Activated CD4-positive, alpha-beta T cell treated with anti-CD3 and anti-CD28 coated beads, Interleukin-2, amount 10 ng/mL, durations not matched to agents 24 days and 14 days (primary cell): ENCODE data around the gene MARCHF9. TPM values are rescaled to one million over a fixed set of nuclear protein-coding genes. Genes with fewer than 3 reads are reported as not detected.

Experiments
- DNase-seq: peaks from one replicate; pipeline ENCODE4 v3.0.0; 2022
- H3K27ac Mint-ChIP-seq: one replicate; pipeline ENCODE4 v1.8.0; 2022; ENCODE audit warnings: mild to moderate bottlenecking, mixed read lengths
- H3K27me3 Mint-ChIP-seq: one replicate; pipeline ENCODE4 v1.8.0; 2022; ENCODE audit warnings: mixed read lengths
- H3K36me3 Mint-ChIP-seq: one replicate; pipeline ENCODE4 v1.8.0; 2022; ENCODE audit warnings: low read depth, mild to moderate bottlenecking, mixed read lengths
- H3K4me1 Mint-ChIP-seq: one replicate; pipeline ENCODE4 v1.8.0; 2021; ENCODE audit warnings: mixed read lengths
- H3K4me3 Mint-ChIP-seq: one replicate; pipeline ENCODE4 v1.8.0; 2022; ENCODE audit warnings: mild to moderate bottlenecking, moderate library complexity, mixed read lengths
- H3K9me3 Mint-ChIP-seq: one replicate; pipeline ENCODE4 v1.8.0; 2021; ENCODE audit warnings: mixed read lengths
- intact Hi-C: fragments of 100-400 bp; cut with micrococcal nuclease; formaldehyde crosslinking; loops from one replicate; pipeline ENCODE4 v1.15.1; 2023
- total RNA-seq: library from RNA; stranded (reverse); gene quantifications from 2 replicates; pipeline ENCODE4 v1.2.3, GENCODE V29; 2022

MARCHF9 gene
- total RNA-seq, 1 donor from 2014 or later = 21.6 TPM

- Mint-ChIP-seq H3K27me3 (no peaks in the 10 kb centered on the region), H3K4me3 (no peak overlapping the region), H3K4me1 (peaks cover 2% of the 10 kb centered on the region), H3K36me3 (peaks cover 7% of the 10 kb centered on the region), H3K27ac (no peak overlapping the region), H3K9me3 (no peaks in the 10 kb centered on the region)
- DNase-seq = no peak
- intact Hi-C loops = no loop called here
Measured at GRCh38 chr12:57808351-57808750, 53.4 kb downstream of the MARCHF9 start.

- Mint-ChIP-seq H3K27me3 (no peaks in the 10 kb centered on the region), H3K36me3 (peaks cover 3% of the 10 kb centered on the region), H3K4me3 (no peak overlapping the region), H3K9me3 (no peaks in the 10 kb centered on the region), H3K27ac (no peak overlapping the region), H3K4me1 (peaks cover 2% of the 10 kb centered on the region)
- intact Hi-C loops = no loop called here
- DNase-seq = no peak
Measured at GRCh38 chr12:57809425-57809824, 54.5 kb downstream of the MARCHF9 start.

Other genes starting within 250 kb of the MARCHF9 start
- gene DDIT3, start 234.6 kb upstream of the MARCHF9 start, total RNA-seq = 15.3 and 16.7 TPM in 2 replicates
- gene MBD6, start 232.3 kb upstream of the MARCHF9 start, total RNA-seq = 67.5 and 67.8 TPM in 2 replicates
- gene DCTN2, start 207.9 kb upstream of the MARCHF9 start, total RNA-seq = 78.9 and 80.9 TPM in 2 replicates
- 1.8 and 2.4 TPM in 2 replicates for gene KIF5A, start 205.1 kb upstream of the MARCHF9 start, total RNA-seq
- 21.5 and 23.0 TPM in 2 replicates for gene PIP4K2C, start 163.9 kb upstream of the MARCHF9 start, total RNA-seq
- 15.9 and 18.3 TPM in 2 replicates for gene DTX3, start 150.3 kb upstream of the MARCHF9 start, total RNA-seq
- gene ARHGEF25, start 143.7 kb upstream of the MARCHF9 start, total RNA-seq = 1.6 and 1.7 TPM in 2 replicates
- 4.6 and 5.7 TPM in 2 replicates for gene B4GALNT1, start 121.9 kb upstream of the MARCHF9 start, total RNA-seq
- gene OS9, start 61.0 kb upstream of the MARCHF9 start, total RNA-seq = 84.3 and 92.6 TPM in 2 replicates
- gene AGAP2, start 16.4 kb upstream of the MARCHF9 start, total RNA-seq = 27.1 and 28.2 TPM in 2 replicates
- 19.2 and 19.4 TPM in 2 replicates for gene TSPAN31, start 10.1 kb upstream of the MARCHF9 start, total RNA-seq
- gene CDK4, start 2.8 kb upstream of the MARCHF9 start, total RNA-seq = 240 and 248 TPM in 2 replicates
- 12.3 and 12.7 TPM in 2 replicates for gene CYP27B1, start 12.0 kb downstream of the MARCHF9 start, total RNA-seq
- gene METTL1, start 17.0 kb downstream of the MARCHF9 start, total RNA-seq = 72.2 and 79.8 TPM in 2 replicates
- 5.2 and 6.1 TPM in 2 replicates for gene EEF1AKMT3, start 17.5 kb downstream of the MARCHF9 start, total RNA-seq
- gene TSFM, start 27.7 kb downstream of the MARCHF9 start, total RNA-seq = 62.5 and 64.3 TPM in 2 replicates
- gene AVIL, start 63.6 kb downstream of the MARCHF9 start, total RNA-seq = 1.2 and 1.9 TPM in 2 replicates
- 81.4 and 82.7 TPM in 2 replicates for gene CTDSP2, start 91.6 kb downstream of the MARCHF9 start, total RNA-seq
- gene ATP23, start 186.5 kb downstream of the MARCHF9 start, total RNA-seq = 8.3 and 10.7 TPM in 2 replicates